GM12878 (cell line): ENCODE results near the gene SLC17A6. TPM values are rescaled to one million over a fixed set of nuclear protein-coding genes. Genes with fewer than 3 reads are reported as not detected.

Source experiments
- ATAC-seq: fragments of 200-7000 bp; cut with Tn5 transposase; 3 replicates; pipeline ENCODE4 v1.9.1; 2020; ENCODE audit warnings: mild to moderate bottlenecking, moderate library complexity
- BruUV-seq: library from RNA; stranded (reverse); fragments of 400-500 nt; replicated peaks from 2 replicates; lab custom pipeline; 2021; lab: Mats Ljungman, UMichigan
- CTCF ChIA-PET: fragments of 300-600 bp; sonication (Branson Sonifier 250); formaldehyde crosslinking; extraction: SDS; loops from one replicate; lab custom pipeline; 2021; ENCODE audit warnings: inconsistent platforms; lab: Yijun Ruan, JAX
- POLR2A ChIA-PET: fragments of 350-600 bp; formaldehyde crosslinking; extraction: SDS; loops from one replicate; lab custom pipeline; 2021; ENCODE audit warnings: inconsistent platforms; lab: Charles Lee
- RAD21 ChIA-PET: fragments of 300-600 bp; sonication (Branson Sonifier 250); formaldehyde crosslinking; loops from one replicate; lab custom pipeline; 2023; ENCODE audit warnings: antibody characterized with exemption; ENCODE audit not compliant: unreplicated experiment; lab: Charles Lee
- SMC1A ChIA-PET: fragments of 300-600 bp; sonication (Branson Sonifier 250); formaldehyde crosslinking; loops from one replicate; lab custom pipeline; 2023; ENCODE audit not compliant: unreplicated experiment, uncharacterized antibody; lab: Charles Lee
- DNase-seq: peaks from one replicate; pipeline ENCODE4 v3.0.0-alpha.2; 2011; ENCODE audit warnings: low read depth, low spot score
- FAIRE-seq: peaks from 3 replicates; lab custom pipeline; 2011; peaks lifted over from hg19 to GRCh38; lab: Jason Lieb, UNC
- H2AFZ ChIP-seq: 2 replicates; pipeline ENCODE4 v1.6.0; 2011; ENCODE audit warnings: low read depth, low read length, control low read depth; ENCODE audit not compliant: control insufficient read depth
- H3K27ac ChIP-seq: 2 replicates; pipeline ENCODE4 v1.5.1; 2011; ENCODE audit warnings: control low read depth; ENCODE audit not compliant: control insufficient read depth, insufficient read depth
- H3K27me3 ChIP-seq, 2 experiments: replicated peaks in 1 of 2; 2 replicates each; pipeline versions ENCODE4 v1.6.0 to v1.6.1; 2011; ENCODE audit warnings: low read length in 1 of 2; ENCODE audit not compliant: control insufficient read depth in 2 of 2, insufficient read depth in 2 of 2
- H3K36me3 ChIP-seq, 2 experiments: 2 replicates each; pipeline ENCODE4 v1.5.1; 2011; ENCODE audit warnings: low read length in 1 of 2; ENCODE audit not compliant: control insufficient read depth in 2 of 2, insufficient read depth in 2 of 2
- H3K4me1 ChIP-seq: 2 replicates; pipeline ENCODE4 v1.6.1; 2011; ENCODE audit warnings: mild to moderate bottlenecking, low read length, moderate library complexity, mixed read lengths; ENCODE audit not compliant: control insufficient read depth, insufficient read depth
- H3K4me2 ChIP-seq: 2 replicates; pipeline ENCODE4 v1.6.0; 2011; ENCODE audit warnings: control low read depth; ENCODE audit not compliant: control insufficient read depth, insufficient read depth
- H3K4me3 ChIP-seq: fragments of 200-600 bp; sonication (generic); 2 replicates; pipeline ENCODE4 v1.5.1; 2016
- H3K79me2 ChIP-seq: 2 replicates; pipeline ENCODE4 v1.6.0; 2011; ENCODE audit warnings: low read length; ENCODE audit not compliant: control insufficient read depth, insufficient read depth
- H3K9ac ChIP-seq: 2 replicates; pipeline ENCODE4 v1.8.0; 2011; ENCODE audit warnings: low read length, control low read depth, mixed read lengths; ENCODE audit not compliant: control insufficient read depth, insufficient read depth
- H3K9me3 ChIP-seq: replicated peaks from 3 replicates; pipeline ENCODE4 v1.5.1; 2011; ENCODE audit warnings: mild to moderate bottlenecking, low read length; ENCODE audit not compliant: control insufficient read depth, insufficient read depth
- H4K20me1 ChIP-seq: 2 replicates; pipeline ENCODE4 v1.6.0; 2011; ENCODE audit not compliant: control insufficient read depth, insufficient read depth
- BCL11A ChIP-seq: IDR thresholded peaks from 2 replicates; pipeline ENCODE4 v1.6.1; 2011; ENCODE audit warnings: low read depth, low read length
- BMI1 ChIP-seq: fragments of 450-650 bp; IDR thresholded peaks from 2 replicates; pipeline ENCODE4 v1.6.1; 2016; ENCODE audit warnings: mild to moderate bottlenecking, moderate library complexity, borderline replicate concordance
- CBFB ChIP-seq: IDR thresholded peaks from 2 replicates; pipeline ENCODE4 v1.6.1; 2016; ENCODE audit warnings: antibody characterized with exemption, low read depth
- EP300 ChIP-seq, 2 experiments: fragments of 150-350 bp in 1 of 2; IDR thresholded peaks; 2 replicates each; pipeline ENCODE4 v1.6.1; 2011 to 2012; ENCODE audit warnings: low read depth in 2 of 2, low read length in 2 of 2, borderline replicate concordance in 1 of 2, improper control_type of control experiment in 1 of 2, inconsistent platforms in 1 of 2; ENCODE audit not compliant: control insufficient read depth in 1 of 2
- IKZF1 ChIP-seq: fragments of 450-650 bp; conservative IDR thresholded peaks from 2 replicates; pipeline ENCODE4 v1.6.1; 2017; ENCODE audit warnings: antibody characterized with exemption, mild to moderate bottlenecking
- IKZF2 ChIP-seq, 2 experiments: fragments of 450-650 bp; IDR thresholded peaks; 2 replicates each; pipeline ENCODE4 v1.6.1; 2017; ENCODE audit warnings: mild to moderate bottlenecking in 2 of 2, moderate library complexity in 2 of 2
- LARP7 ChIP-seq: fragments of 450-650 bp; IDR thresholded peaks from 2 replicates; pipeline ENCODE4 v1.6.1; 2017; ENCODE audit warnings: mild to moderate bottlenecking
- PAX8 ChIP-seq: fragments of 450-650 bp; IDR thresholded peaks from 2 replicates; pipeline ENCODE4 v1.6.1; 2017; ENCODE audit warnings: mild to moderate bottlenecking, moderate library complexity
- RAD51 ChIP-seq: fragments of 450-650 bp; IDR thresholded peaks from 2 replicates; pipeline ENCODE4 v1.6.1; 2016; ENCODE audit warnings: moderate library complexity, mild to moderate bottlenecking, inconsistent platforms
- RELA ChIP-seq: fragments of 450-650 bp; IDR thresholded peaks from 2 replicates; pipeline ENCODE4 v1.8.0; 2014; ENCODE audit warnings: borderline replicate concordance; ENCODE audit not compliant: partially characterized antibody
- STAT1 ChIP-seq: fragments of 450-650 bp; conservative IDR thresholded peaks from 2 replicates; pipeline ENCODE4 v1.6.1; 2014; ENCODE audit warnings: antibody characterized with exemption, mild to moderate bottlenecking
- ZNF24 ChIP-seq: fragments of 450-650 bp; IDR thresholded peaks from 2 replicates; pipeline ENCODE4 v1.6.1; 2017; ENCODE audit warnings: antibody characterized with exemption, mild to moderate bottlenecking
- ZSCAN29 ChIP-seq: fragments of 450-650 bp; IDR thresholded peaks from 2 replicates; pipeline ENCODE4 v1.6.1; 2017; ENCODE audit warnings: mild to moderate bottlenecking, moderate library complexity
- ZZZ3 ChIP-seq: IDR thresholded peaks from 2 replicates; pipeline ENCODE4 v1.6.1; 2011; ENCODE audit warnings: low read depth; ENCODE audit not compliant: control insufficient read depth, insufficient read length
- WGBS: methylation state at CpG from one replicate; pipeline ENCODE4 v1.1.6; 2016; ENCODE audit warnings: low lambda C conversion rate; ENCODE audit not compliant: insufficient replicate concordance, insufficient coverage; ENCODE audit errors: missing lambda C conversion rate; 5-methylcytosine and 5-hydroxymethylcytosine counted together
- in situ Hi-C: fragments of 300-500 bp; cut with MboI; formaldehyde crosslinking; loops from 9 replicates; pipeline ENCODE4 v1.14.3; 2018; ENCODE audit warnings: mixed read lengths
- intact Hi-C: fragments of 100-400 bp; cut with micrococcal nuclease; formaldehyde crosslinking; loops from one replicate; pipeline ENCODE4 v1.14.2; 2022; ENCODE audit not compliant: unreplicated experiment
- polyA plus RNA-seq, 11 experiments: library from polyadenylated mRNA; depleted of rRNA in 4 of 11; unstranded in 6 of 11; stranded (reverse) in 5 of 11; fragments of >200 nt; fragmentation: Nextera tagmentation in 4 of 11; fragmentation: Illumina TruSeq in 1 of 11; extraction: Ambion mirVana in 4 of 11; extraction: Trizol in 1 of 11; gene quantifications; 1 replicate in 1 of 11; 2 replicates in 10 of 11; pipeline versions ENCODE4 v1.2.1 to v1.2.3, GENCODE V29; 2011 to 2016; ENCODE audit warnings: inconsistent platforms in 2 of 11, missing spikeins in 2 of 11, low read depth in 1 of 11
- total RNA-seq, 4 experiments: library from RNA; depleted of rRNA in 3 of 4; stranded (reverse); fragments of >200 nt in 3 of 4; fragmentation: Illumina TruSeq in 1 of 4; extraction: Trizol in 1 of 4; gene quantifications; 2 replicates each; pipeline versions ENCODE4 v1.2.1 to v1.2.3, GENCODE V29; 2013 to 2021
- TF ChIP-seq, protein P1 (sequence below): IDR thresholded peaks from 2 replicates; pipeline ENCODE4 v1.6.1; 2012; ENCODE audit warnings: low read depth, low read length, improper control_type of control experiment
- TF ChIP-seq, protein P2 (sequence below): fragments of 450-650 bp; formaldehyde crosslinking; IDR thresholded peaks from 2 replicates; pipeline ENCODE4 v1.4.0; 2020; ENCODE audit warnings: mild to moderate bottlenecking, moderate library complexity
- TF ChIP-seq, protein P3 (sequence below): IDR thresholded peaks from 2 replicates; pipeline ENCODE4 v1.6.1; 2012; ENCODE audit warnings: low read depth, low read length, improper control_type of control experiment

Gene SLC17A6
- total and polyA plus RNA-seq, 10 of the 15 experiments (the other 5 are each of a cell fraction or from before 2014, with no cell fraction given), result not detected

DNA sequence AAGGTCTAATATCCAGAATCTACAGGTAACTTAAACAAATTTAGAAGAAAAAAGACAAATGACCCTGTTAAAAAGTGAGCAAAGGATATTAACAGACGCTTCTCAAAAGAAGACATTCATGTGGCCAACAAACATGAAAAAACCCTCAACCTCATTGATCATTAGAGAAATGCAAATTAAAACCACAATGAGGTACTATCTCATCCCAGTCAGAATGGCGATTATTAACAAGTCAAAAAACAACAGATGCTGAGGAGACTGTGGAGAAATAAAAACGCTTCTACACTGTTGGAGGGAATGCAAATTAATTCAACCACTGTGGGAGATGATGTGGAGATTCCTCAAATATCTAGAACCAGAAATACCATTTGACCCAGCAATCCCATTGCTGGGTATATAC, 67.2 kb downstream of the SLC17A6 start (continued):
- TF ChIP-seq, protein P1, sequence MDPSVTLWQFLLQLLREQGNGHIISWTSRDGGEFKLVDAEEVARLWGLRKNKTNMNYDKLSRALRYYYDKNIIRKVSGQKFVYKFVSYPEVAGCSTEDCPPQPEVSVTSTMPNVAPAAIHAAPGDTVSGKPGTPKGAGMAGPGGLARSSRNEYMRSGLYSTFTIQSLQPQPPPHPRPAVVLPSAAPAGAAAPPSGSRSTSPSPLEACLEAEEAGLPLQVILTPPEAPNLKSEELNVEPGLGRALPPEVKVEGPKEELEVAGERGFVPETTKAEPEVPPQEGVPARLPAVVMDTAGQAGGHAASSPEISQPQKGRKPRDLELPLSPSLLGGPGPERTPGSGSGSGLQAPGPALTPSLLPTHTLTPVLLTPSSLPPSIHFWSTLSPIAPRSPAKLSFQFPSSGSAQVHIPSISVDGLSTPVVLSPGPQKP, result no peak
- no peak for TF ChIP-seq EP300 (IDR thresholded peaks at IDR 0.05; ENCODE audit: borderline replicate concordance in 1 of 2, control insufficient read depth in 1 of 2, low read depth in 2 of 2, low read length in 2 of 2)
- TF ChIP-seq, protein P2, sequence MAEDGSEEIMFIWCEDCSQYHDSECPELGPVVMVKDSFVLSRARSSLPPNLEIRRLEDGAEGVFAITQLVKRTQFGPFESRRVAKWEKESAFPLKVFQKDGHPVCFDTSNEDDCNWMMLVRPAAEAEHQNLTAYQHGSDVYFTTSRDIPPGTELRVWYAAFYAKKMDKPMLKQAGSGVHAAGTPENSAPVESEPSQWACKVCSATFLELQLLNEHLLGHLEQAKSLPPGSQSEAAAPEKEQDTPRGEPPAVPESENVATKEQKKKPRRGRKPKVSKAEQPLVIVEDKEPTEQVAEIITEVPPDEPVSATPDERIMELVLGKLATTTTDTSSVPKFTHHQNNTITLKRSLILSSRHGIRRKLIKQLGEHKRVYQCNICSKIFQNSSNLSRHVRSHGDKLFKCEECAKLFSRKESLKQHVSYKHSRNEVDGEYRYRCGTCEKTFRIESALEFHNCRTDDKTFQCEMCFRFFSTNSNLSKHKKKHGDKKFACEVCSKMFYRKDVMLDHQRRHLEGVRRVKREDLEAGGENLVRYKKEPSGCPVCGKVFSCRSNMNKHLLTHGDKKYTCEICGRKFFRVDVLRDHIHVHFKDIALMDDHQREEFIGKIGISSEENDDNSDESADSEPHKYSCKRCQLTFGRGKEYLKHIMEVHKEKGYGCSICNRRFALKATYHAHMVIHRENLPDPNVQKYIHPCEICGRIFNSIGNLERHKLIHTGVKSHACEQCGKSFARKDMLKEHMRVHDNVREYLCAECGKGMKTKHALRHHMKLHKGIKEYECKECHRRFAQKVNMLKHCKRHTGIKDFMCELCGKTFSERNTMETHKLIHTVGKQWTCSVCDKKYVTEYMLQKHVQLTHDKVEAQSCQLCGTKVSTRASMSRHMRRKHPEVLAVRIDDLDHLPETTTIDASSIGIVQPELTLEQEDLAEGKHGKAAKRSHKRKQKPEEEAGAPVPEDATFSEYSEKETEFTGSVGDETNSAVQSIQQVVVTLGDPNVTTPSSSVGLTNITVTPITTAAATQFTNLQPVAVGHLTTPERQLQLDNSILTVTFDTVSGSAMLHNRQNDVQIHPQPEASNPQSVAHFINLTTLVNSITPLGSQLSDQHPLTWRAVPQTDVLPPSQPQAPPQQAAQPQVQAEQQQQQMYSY (CRISPR knock-in tag), result no peak
- TF ChIP-seq ZZZ3, result no peak

DNA sequence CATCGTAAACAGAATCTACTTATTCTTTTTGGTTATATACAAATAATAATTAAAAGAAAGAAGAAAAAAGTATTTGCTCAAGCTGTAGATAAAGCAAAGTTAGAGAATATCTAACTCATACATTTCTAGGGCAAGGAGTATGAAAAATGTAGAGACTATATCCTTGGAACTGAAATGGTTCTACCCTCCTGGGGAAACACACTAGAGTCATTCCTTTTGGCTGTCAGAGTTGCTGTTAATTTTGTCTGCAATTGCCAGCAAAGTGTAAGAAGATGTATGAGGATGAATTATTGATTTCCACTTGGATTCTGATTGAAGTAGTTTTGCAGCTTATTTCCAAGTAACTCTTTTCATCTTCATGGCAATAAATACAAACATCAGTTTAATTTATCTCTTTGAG, 69.1 kb downstream of the SLC17A6 start:
- no peaks in the 10 kb centered on the region for H3K79me2 ChIP-seq
- no peak for TF ChIP-seq LARP7
- TF ChIP-seq, protein P3, sequence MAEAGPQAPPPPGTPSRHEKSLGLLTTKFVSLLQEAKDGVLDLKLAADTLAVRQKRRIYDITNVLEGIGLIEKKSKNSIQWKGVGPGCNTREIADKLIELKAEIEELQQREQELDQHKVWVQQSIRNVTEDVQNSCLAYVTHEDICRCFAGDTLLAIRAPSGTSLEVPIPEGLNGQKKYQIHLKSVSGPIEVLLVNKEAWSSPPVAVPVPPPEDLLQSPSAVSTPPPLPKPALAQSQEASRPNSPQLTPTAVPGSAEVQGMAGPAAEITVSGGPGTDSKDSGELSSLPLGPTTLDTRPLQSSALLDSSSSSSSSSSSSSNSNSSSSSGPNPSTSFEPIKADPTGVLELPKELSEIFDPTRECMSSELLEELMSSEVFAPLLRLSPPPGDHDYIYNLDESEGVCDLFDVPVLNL, result no peak
- TF ChIP-seq ZSCAN29, result no peak
- TF ChIP-seq IKZF2 (IDR thresholded peaks at IDR 0.05), result no peak
- no peak for TF ChIP-seq ZNF24
- no peak for TF ChIP-seq IKZF1
- TF ChIP-seq PAX8, result no peak
- no peak for TF ChIP-seq RAD51
- TF ChIP-seq CBFB, result no peak
- TF ChIP-seq BMI1, result no peak
- TF ChIP-seq STAT1, result no peak
- no peak for TF ChIP-seq BCL11A
- no peak for TF ChIP-seq RELA
- TF ChIP-seq, all 136 proteins: peak for 0
- H3K27ac ChIP-seq, result no peak overlapping the region
- DNase-seq, result no peak
- no peak overlapping the region for H3K4me2 ChIP-seq
- no peaks in the 10 kb centered on the region for H3K9me3 ChIP-seq
- BruUV-seq, result no TSS peak
- no peak overlapping the region for H2AFZ ChIP-seq
- intact Hi-C loops (no loop called here), in situ Hi-C loops (no loop called here)
- H3K4me1 ChIP-seq, result no peaks in the 10 kb centered on the region
- H4K20me1 ChIP-seq, result no peaks in the 10 kb centered on the region
- SMC1A ChIA-PET, result interaction anchor here (1.0 kb wide), 1 partner anchor 17 kb away, joined by 3 read pairs; no protein-coding TSS in a partner anchor
- 50% methylated on average over 1 of the region's 1 CpG for WGBS
- no peak overlapping the region for H3K4me3 ChIP-seq
- H3K36me3 ChIP-seq, result no peaks in the 10 kb centered on the region
- no peak overlapping the region for H3K9ac ChIP-seq
- no peak for ATAC-seq
- CTCF ChIA-PET, result interaction anchor here (0.9 kb wide), 1 partner anchor 148 kb away, joined by 3 read pairs; no protein-coding TSS in a partner anchor
- no peaks in the 10 kb centered on the region for H3K27me3 ChIP-seq
- POLR2A ChIA-PET, result no interaction called here
- no peak for FAIRE-seq
- RAD21 ChIA-PET, result no interaction called here
